Inflammatory macrophage treated with lipopolysaccharide for 1 hour (primary cell): Measurements from ENCODE around the gene COMMD3.
A peak's percentile ranks its signal among the peaks of the same experiment; 100 is the strongest.

Experiments
- DNase-seq, 2 donors: peaks; one replicate each; pipeline ENCODE4 v3.0.0-alpha.2; 2020 to 2022

COMMD3 gene

GRCh38 chr10:22368981-22369380 is 52.8 kb downstream of the COMMD3 start:
- peak in 1 of 2 donors; percentile 18 for DNase-seq

GRCh38 chr10:22369434-22370072 is 53.4 kb downstream of the COMMD3 start:
- DNase-seq, result peak; percentile 92 to 95
